H1 (cell line): ENCODE data around the gene NOC2L. TPM values are rescaled to one million over a fixed set of nuclear protein-coding genes. Genes with fewer than 3 reads are reported as not detected.

Source experiments
- BACH1 ChIP-seq: IDR thresholded peaks from 2 replicates; pipeline ENCODE4 v1.6.1; 2012; ENCODE audit warnings: low read length, improper control_type of control experiment
- EZH2 ChIP-seq: fragments of 200-600 bp; sonication (generic); IDR thresholded peaks from 2 replicates; pipeline ENCODE4 v1.7.1; 2012; ENCODE audit warnings: low read depth, mild to moderate bottlenecking, moderate library complexity, low read length, inconsistent platforms; ENCODE audit not compliant: severe bottlenecking
- FOSL1 ChIP-seq: IDR thresholded peaks from 2 replicates; pipeline ENCODE4 v1.6.1; 2011; ENCODE audit warnings: mild to moderate bottlenecking, low read depth, low read length, moderate library complexity; ENCODE audit not compliant: insufficient read depth
- GTF2F1 ChIP-seq: IDR thresholded peaks from 2 replicates; pipeline ENCODE4 v1.6.1; 2012; ENCODE audit warnings: low read depth, low read length, improper control_type of control experiment, borderline replicate concordance
- HDAC6 ChIP-seq: IDR thresholded peaks from one replicate; pipeline ENCODE4 v1.7.1; 2012; ENCODE audit warnings: low read depth, mild to moderate bottlenecking, inconsistent platforms, low read length, moderate library complexity
- NANOG ChIP-seq: IDR thresholded peaks from 2 replicates; pipeline ENCODE4 v1.6.1; 2011; ENCODE audit warnings: low read length, low read depth, mild to moderate bottlenecking, inconsistent platforms; ENCODE audit not compliant: insufficient read depth, poor library complexity, severe bottlenecking
- POLR2A ChIP-seq, 2 experiments: IDR thresholded peaks; 1 replicate in 1 of 2; 2 replicates in 1 of 2; pipeline ENCODE4 v1.6.1; 2011; ENCODE audit warnings: low read depth in 2 of 2, low read length in 2 of 2, mild to moderate bottlenecking in 2 of 2; ENCODE audit errors: control extremely low read depth in 1 of 2
- TCF12 ChIP-seq: IDR thresholded peaks from 2 replicates; pipeline ENCODE4 v1.6.1; 2011; ENCODE audit warnings: low read depth, mild to moderate bottlenecking, low read length
- TEAD4 ChIP-seq: IDR thresholded peaks from 2 replicates; pipeline ENCODE4 v1.6.1; 2012; ENCODE audit warnings: low read depth, low read length, inconsistent platforms, mixed read lengths
- polyA plus RNA-seq, 7 experiments: library from polyadenylated mRNA; depleted of rRNA in 3 of 7; stranded (reverse) in 5 of 7; unstranded in 2 of 7; fragments of >200 nt in 5 of 7; fragments of 200-250 nt in 2 of 7; gene quantifications; 1 replicate in 5 of 7; 2 replicates in 1 of 7; 4 replicates in 1 of 7; pipeline versions ENCODE4 v1.2.1 to v1.2.3, GENCODE V29; 2011 to 2013; ENCODE audit warnings: missing spikeins in 2 of 7, mixed read lengths in 2 of 7
- total RNA-seq: library from RNA; stranded (reverse); fragmentation: NEBNext Ultra II Directional; extraction: Animal tissue kit (Norgen Biotek cat#: 25700); gene quantifications from 2 replicates; pipeline ENCODE4 v1.2.1, GENCODE V29; 2021
- TF ChIP-seq, protein P1 (sequence below): fragments of 300-600 bp; sonication (generic); IDR thresholded peaks from 2 replicates; pipeline ENCODE4 v1.7.1; 2012; ENCODE audit warnings: low read length, moderate library complexity, mild to moderate bottlenecking, inconsistent platforms; ENCODE audit not compliant: insufficient replicate concordance

Gene NOC2L
- total and polyA plus RNA-seq, 2 of the 8 experiments (the other 6 are each of a cell fraction or from before 2014, with no cell fraction given) = 74.7 to 130 TPM

DNA sequence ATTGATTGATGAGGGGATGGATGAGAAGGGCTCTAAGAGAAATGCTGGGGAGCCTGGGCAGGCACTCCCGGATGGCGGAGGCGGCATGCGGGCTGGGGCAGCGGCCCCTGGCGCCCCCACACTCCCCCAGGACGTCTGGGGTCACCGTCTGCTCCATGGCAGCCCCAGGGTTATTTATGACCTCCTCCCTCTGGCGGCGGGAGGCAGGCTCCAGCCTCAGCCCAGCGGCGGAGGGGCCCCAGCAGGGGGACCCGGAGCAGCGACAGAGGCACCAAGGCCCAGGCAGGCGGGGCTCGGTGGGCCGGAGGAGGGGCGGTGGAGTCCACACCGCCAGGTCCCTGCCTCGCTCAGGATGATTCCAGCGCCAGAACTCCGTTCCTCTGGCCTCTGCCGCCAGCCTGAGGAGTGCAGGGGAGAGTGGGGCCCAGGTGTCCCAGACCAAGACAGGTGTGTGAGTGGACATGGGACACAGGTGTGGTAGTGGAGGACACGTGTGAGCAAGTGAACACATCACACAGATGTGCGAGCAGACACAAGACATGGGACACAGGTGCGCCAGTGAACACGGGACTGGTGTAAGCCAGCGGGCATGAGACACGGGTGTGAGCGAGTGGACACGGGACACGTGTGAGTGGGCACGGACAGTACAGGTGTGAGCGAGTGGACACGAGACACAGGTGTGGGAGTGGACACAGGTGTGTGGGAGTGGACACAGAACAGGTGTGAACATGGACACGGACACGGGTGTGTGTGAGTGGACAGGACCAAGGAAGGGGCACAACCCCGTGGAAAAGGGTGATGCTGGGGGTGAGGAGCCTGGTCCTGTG is 37.8 kb downstream of the NOC2L start (continued):
- TF ChIP-seq, protein P1, sequence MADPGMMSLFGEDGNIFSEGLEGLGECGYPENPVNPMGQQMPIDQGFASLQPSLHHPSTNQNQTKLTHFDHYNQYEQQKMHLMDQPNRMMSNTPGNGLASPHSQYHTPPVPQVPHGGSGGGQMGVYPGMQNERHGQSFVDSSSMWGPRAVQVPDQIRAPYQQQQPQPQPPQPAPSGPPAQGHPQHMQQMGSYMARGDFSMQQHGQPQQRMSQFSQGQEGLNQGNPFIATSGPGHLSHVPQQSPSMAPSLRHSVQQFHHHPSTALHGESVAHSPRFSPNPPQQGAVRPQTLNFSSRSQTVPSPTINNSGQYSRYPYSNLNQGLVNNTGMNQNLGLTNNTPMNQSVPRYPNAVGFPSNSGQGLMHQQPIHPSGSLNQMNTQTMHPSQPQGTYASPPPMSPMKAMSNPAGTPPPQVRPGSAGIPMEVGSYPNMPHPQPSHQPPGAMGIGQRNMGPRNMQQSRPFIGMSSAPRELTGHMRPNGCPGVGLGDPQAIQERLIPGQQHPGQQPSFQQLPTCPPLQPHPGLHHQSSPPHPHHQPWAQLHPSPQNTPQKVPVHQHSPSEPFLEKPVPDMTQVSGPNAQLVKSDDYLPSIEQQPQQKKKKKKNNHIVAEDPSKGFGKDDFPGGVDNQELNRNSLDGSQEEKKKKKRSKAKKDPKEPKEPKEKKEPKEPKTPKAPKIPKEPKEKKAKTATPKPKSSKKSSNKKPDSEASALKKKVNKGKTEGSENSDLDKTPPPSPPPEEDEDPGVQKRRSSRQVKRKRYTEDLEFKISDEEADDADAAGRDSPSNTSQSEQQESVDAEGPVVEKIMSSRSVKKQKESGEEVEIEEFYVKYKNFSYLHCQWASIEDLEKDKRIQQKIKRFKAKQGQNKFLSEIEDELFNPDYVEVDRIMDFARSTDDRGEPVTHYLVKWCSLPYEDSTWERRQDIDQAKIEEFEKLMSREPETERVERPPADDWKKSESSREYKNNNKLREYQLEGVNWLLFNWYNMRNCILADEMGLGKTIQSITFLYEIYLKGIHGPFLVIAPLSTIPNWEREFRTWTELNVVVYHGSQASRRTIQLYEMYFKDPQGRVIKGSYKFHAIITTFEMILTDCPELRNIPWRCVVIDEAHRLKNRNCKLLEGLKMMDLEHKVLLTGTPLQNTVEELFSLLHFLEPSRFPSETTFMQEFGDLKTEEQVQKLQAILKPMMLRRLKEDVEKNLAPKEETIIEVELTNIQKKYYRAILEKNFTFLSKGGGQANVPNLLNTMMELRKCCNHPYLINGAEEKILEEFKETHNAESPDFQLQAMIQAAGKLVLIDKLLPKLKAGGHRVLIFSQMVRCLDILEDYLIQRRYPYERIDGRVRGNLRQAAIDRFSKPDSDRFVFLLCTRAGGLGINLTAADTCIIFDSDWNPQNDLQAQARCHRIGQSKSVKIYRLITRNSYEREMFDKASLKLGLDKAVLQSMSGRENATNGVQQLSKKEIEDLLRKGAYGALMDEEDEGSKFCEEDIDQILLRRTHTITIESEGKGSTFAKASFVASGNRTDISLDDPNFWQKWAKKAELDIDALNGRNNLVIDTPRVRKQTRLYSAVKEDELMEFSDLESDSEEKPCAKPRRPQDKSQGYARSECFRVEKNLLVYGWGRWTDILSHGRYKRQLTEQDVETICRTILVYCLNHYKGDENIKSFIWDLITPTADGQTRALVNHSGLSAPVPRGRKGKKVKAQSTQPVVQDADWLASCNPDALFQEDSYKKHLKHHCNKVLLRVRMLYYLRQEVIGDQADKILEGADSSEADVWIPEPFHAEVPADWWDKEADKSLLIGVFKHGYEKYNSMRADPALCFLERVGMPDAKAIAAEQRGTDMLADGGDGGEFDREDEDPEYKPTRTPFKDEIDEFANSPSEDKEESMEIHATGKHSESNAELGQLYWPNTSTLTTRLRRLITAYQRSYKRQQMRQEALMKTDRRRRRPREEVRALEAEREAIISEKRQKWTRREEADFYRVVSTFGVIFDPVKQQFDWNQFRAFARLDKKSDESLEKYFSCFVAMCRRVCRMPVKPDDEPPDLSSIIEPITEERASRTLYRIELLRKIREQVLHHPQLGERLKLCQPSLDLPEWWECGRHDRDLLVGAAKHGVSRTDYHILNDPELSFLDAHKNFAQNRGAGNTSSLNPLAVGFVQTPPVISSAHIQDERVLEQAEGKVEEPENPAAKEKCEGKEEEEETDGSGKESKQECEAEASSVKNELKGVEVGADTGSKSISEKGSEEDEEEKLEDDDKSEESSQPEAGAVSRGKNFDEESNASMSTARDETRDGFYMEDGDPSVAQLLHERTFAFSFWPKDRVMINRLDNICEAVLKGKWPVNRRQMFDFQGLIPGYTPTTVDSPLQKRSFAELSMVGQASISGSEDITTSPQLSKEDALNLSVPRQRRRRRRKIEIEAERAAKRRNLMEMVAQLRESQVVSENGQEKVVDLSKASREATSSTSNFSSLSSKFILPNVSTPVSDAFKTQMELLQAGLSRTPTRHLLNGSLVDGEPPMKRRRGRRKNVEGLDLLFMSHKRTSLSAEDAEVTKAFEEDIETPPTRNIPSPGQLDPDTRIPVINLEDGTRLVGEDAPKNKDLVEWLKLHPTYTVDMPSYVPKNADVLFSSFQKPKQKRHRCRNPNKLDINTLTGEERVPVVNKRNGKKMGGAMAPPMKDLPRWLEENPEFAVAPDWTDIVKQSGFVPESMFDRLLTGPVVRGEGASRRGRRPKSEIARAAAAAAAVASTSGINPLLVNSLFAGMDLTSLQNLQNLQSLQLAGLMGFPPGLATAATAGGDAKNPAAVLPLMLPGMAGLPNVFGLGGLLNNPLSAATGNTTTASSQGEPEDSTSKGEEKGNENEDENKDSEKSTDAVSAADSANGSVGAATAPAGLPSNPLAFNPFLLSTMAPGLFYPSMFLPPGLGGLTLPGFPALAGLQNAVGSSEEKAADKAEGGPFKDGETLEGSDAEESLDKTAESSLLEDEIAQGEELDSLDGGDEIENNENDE = no peak
- TF ChIP-seq BACH1 = no peak; the same call in 1 of the 2 replicates
- TF ChIP-seq TEAD4 = no peak
- TF ChIP-seq POLR2A (IDR thresholded peaks at IDR 0.05; ENCODE audit: control extremely low read depth in 1 of 2, low read depth in 2 of 2, low read length in 2 of 2) = no peak
- TF ChIP-seq NANOG = no peak
- TF ChIP-seq TCF12 = no peak
- TF ChIP-seq GTF2F1 = no peak
- no peak for TF ChIP-seq HDAC6
- peak; percentile 28 for TF ChIP-seq EZH2
- no peak for TF ChIP-seq FOSL1
